ENCODE data around the gene SRD5A3. TPM values are rescaled to one million over a fixed set of nuclear protein-coding genes. Genes with fewer than 3 reads are reported as not detected.
A peak's percentile ranks its signal among the peaks of the same experiment; 100 is the strongest.

SRD5A3 gene
- total RNA-seq, 1 experiment from 2014 or later = 7.3 TPM

DNA sequence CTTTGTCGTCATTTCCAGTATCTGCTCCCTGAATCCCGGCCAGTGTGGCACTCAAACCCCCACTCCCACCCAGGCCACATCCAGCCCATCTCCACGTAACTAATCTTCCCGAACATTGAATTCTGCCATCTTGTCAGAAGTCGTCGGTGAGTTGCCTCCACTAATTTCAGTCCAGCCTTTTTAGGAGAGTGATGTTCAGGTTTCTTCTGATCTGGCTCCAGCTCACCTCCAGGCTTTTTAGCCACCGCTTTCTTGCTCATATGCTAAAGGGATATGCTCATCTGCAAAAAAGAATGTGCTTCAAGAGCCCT, 51.0 kb downstream of the SRD5A3 start:
- DNase-seq = no peak

GRCh38 chr4:55397520-55398321, 51.7 kb downstream of the SRD5A3 start:
- H3K79me2 ChIP-seq (ENCODE audit: low read depth) = peaks cover 54% of the 10 kb centered on the region

More for the DNA sequence above, 51.0 kb downstream of the SRD5A3 start:
- H3K79me2 ChIP-seq (ENCODE audit: low read depth) = peaks cover 54% of the 10 kb centered on the region
- no peaks in the 10 kb centered on the region for H3K9me2 ChIP-seq (ENCODE audit: insufficient read depth)
- intact Hi-C loops (cut with micrococcal nuclease; ENCODE audit: unreplicated experiment) = loop anchor here (5.0 kb wide), 2 partner anchors 35 to 385 kb away; no protein-coding TSS in a partner anchor
- H2AFZ ChIP-seq = no peak overlapping the region
- peak overlapping the region; percentile 95 for H3K4me2 ChIP-seq
- no peaks in the 10 kb centered on the region for H3K36me3 ChIP-seq (ENCODE audit: low read depth)
- H3K27me3 ChIP-seq (ENCODE audit: insufficient read depth, low read depth) = no peaks in the 10 kb centered on the region
- TF ChIP-seq EZH2 (IDR thresholded peaks at IDR 0.05; ENCODE audit: low read depth) = no peak
- TF ChIP-seq, protein P1, sequence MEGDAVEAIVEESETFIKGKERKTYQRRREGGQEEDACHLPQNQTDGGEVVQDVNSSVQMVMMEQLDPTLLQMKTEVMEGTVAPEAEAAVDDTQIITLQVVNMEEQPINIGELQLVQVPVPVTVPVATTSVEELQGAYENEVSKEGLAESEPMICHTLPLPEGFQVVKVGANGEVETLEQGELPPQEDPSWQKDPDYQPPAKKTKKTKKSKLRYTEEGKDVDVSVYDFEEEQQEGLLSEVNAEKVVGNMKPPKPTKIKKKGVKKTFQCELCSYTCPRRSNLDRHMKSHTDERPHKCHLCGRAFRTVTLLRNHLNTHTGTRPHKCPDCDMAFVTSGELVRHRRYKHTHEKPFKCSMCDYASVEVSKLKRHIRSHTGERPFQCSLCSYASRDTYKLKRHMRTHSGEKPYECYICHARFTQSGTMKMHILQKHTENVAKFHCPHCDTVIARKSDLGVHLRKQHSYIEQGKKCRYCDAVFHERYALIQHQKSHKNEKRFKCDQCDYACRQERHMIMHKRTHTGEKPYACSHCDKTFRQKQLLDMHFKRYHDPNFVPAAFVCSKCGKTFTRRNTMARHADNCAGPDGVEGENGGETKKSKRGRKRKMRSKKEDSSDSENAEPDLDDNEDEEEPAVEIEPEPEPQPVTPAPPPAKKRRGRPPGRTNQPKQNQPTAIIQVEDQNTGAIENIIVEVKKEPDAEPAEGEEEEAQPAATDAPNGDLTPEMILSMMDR (conservative IDR thresholded peaks at IDR 0.05) = no peak
- peaks cover 36% of the 10 kb centered on the region for H4K20me1 ChIP-seq (ENCODE audit: insufficient read depth)
- H3K4me1 ChIP-seq (replicated peaks; ENCODE audit: insufficient read depth) = peaks cover 47% of the 10 kb centered on the region
- TSS peak; percentile 46 for BruUV-seq (replicated peaks)
- no peaks in the 10 kb centered on the region for H3K9me3 ChIP-seq (ENCODE audit: insufficient read depth, low read depth)
- POLR2A ChIA-PET (ENCODE audit: unreplicated experiment) = no interaction called here
- peaks cover 23% of the 10 kb centered on the region; the same call in 1 of the 2 replicates for H3F3A ChIP-seq (ENCODE audit: insufficient read depth, low read depth)
- H3K4me3 ChIP-seq = peak overlapping the region; percentile 67
- CTCF ChIA-PET = no interaction called here
- peak overlapping the region; percentile 55 for H3K27ac ChIP-seq

GRCh38 chr4:55398461-55398860, 52.4 kb downstream of the SRD5A3 start:
- Histone ChIP-seq H3K4me1 (replicated peaks; ENCODE audit: insufficient read depth) (peaks cover 40% of the 10 kb centered on the region), H3K27me3 (ENCODE audit: insufficient read depth, low read depth) (no peaks in the 10 kb centered on the region), H3K36me3 (ENCODE audit: low read depth) (no peaks in the 10 kb centered on the region), H3K9me2 (ENCODE audit: insufficient read depth) (no peaks in the 10 kb centered on the region), H4K20me1 (ENCODE audit: insufficient read depth) (peaks cover 40% of the 10 kb centered on the region), H3K4me3 (peak overlapping the region; percentile 67), H3F3A (ENCODE audit: insufficient read depth, low read depth) (peaks cover 20% of the 10 kb centered on the region; the same call in 1 of the 2 replicates), H3K4me2 (peak overlapping the region; percentile 95), H3K27ac (peak overlapping the region; percentile 55), H2AFZ (no peak overlapping the region), H3K9me3 (ENCODE audit: insufficient read depth, low read depth) (no peaks in the 10 kb centered on the region), H3K79me2 (ENCODE audit: low read depth) (peaks cover 60% of the 10 kb centered on the region)
- intact Hi-C loops (cut with micrococcal nuclease; ENCODE audit: unreplicated experiment) = loop anchor here (1.0 to 5.0 kb wide), 3 partner anchors 36 to 386 kb away; partner anchors contain the start of gene SRD5A3
- peak in 1 of 2 experiments; percentile 39 for DNase-seq
- TF ChIP-seq EZH2 (IDR thresholded peaks at IDR 0.05; ENCODE audit: low read depth) = no peak
- TF ChIP-seq, protein P1 (conservative IDR thresholded peaks at IDR 0.05) = no peak
- ChIA-PET POLR2A (ENCODE audit: unreplicated experiment) (interaction anchor here (0.6 kb wide), 1 partner anchor 19 kb away, joined by 18 read pairs; no protein-coding TSS in a partner anchor), CTCF (interaction anchor here (0.7 kb wide), 1 partner anchor 53 kb away, joined by 3 read pairs; the partner anchor contains the start of gene SRD5A3)
- no TSS peak for BruUV-seq (replicated peaks)

More at GRCh38 chr4:55397520-55398321, 51.7 kb downstream of the SRD5A3 start:
- Histone ChIP-seq H3F3A (ENCODE audit: insufficient read depth, low read depth) (peaks cover 23% of the 10 kb centered on the region; the same call in 1 of the 2 replicates), H3K9me2 (ENCODE audit: insufficient read depth) (no peaks in the 10 kb centered on the region), H3K4me2 (peak overlapping the region; percentile 95), H3K27ac (peak overlapping the region; percentile 55), H3K4me1 (replicated peaks; ENCODE audit: insufficient read depth) (peaks cover 47% of the 10 kb centered on the region), H2AFZ (no peak overlapping the region), H3K36me3 (ENCODE audit: low read depth) (no peaks in the 10 kb centered on the region), H4K20me1 (ENCODE audit: insufficient read depth) (peaks cover 36% of the 10 kb centered on the region), H3K27me3 (ENCODE audit: insufficient read depth, low read depth) (no peaks in the 10 kb centered on the region), H3K9me3 (ENCODE audit: insufficient read depth, low read depth) (no peaks in the 10 kb centered on the region), H3K4me3 (peak overlapping the region; percentile 67)
- peak in 1 of 2 experiments; percentile 62 for DNase-seq
- TF ChIP-seq, protein P1 (conservative IDR thresholded peaks at IDR 0.05) = no peak
- no peak for TF ChIP-seq EZH2 (IDR thresholded peaks at IDR 0.05; ENCODE audit: low read depth)
- ChIA-PET POLR2A (ENCODE audit: unreplicated experiment) (no interaction called here), CTCF (interaction anchor here (0.7 kb wide), 1 partner anchor 52 kb away, joined by 3 read pairs; the partner anchor contains the start of gene SRD5A3)
- BruUV-seq (replicated peaks) = no TSS peak
- intact Hi-C loops (cut with micrococcal nuclease; ENCODE audit: unreplicated experiment) = loop anchor here (1.0 to 5.0 kb wide), 3 partner anchors 35 to 385 kb away; partner anchors contain the start of gene SRD5A3
